NCI-H1092 (cell line): ENCODE results near the gene CFAP97D1.

Experiments
- DNase-seq: peaks from one replicate; lab custom pipeline; 2025; lab: John Stamatoyannopoulos, UW

Gene CFAP97D1

DNA sequence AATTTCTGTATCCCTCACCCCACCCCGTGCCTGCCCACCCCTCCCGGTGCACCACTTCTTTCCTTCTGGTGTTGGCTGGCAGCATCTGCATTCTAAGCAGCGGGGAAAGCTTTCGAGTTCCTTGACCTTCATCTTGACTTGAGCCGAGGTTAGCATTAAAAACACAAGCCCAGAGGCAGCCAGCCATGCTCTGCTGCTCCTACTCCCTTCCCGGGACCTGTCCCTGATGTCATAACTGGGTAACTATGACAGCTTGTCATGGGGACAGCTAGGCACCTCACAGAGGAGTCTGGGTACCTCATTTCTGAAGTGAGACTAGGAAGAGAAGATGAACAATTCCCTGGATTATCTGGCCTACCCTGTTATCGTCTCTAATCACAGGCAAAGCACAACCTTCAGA is at the start of gene CFAP97D1:
CFAP97D1 (plus strand) TSS at position 301 of the 400 bp plus-strand sequence; CDS start at position 329, 28 bp downstream.
- no peak for DNase-seq

DNA sequence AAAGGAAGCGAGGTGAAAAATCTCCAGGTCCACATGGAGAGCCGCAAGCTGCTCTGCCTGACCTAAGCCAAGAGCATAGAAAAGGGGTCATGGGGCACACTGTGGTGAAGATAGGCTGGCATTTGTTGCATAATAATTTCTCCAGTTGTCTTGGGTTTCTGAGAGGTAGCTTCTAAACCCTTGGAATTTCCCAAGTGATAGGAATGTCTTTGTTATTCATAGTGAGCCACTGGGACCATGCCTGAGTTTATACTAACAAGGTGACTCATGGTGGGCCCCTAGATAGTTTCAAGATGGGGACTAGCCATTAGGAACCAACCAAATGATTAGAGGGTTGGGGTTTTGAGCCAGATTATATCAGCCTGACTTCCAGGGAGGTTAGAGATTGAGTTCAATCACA is 47.3 kb upstream of the CFAP97D1 start:
- no peak for DNase-seq

DNA sequence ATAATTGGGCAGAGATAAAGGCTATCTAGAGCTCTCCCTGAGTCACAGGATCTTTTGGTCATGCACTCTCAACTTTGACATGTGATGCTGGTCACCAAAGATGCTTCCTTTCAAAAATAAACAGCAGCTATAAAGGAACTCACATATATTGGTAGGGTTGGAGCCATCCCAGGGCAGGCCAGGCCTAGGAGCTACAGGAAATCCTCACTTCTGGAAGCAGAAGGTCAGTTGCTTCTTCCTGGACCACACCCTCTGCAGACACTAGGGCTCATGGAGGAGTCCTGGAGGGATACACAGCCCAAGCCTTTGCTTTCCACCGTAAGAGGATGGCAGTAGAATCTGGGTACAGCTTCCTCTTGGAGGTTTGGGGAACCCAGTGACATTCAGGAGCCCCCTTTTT is 46.3 kb upstream of the CFAP97D1 start:
- DNase-seq = no peak

DNA sequence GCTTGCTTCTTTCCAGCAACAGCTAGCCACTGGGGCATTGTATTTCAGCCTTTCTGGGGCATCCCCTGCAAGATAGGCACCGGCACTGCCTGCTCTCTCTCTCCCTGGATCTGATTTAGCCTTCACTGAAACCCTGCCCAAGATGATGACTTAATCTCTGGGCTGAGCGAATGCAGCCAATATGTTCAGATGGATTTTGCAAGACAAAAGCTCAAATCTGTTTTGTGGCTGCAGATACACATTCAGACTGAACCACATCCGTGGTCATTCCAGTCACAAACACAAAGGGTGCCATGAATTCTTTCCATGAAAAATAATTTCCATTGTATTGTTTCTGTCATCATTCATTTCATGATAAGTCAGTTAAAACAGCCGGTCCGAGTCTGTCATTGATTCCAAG is 45.9 kb upstream of the CFAP97D1 start:
- no peak for DNase-seq

DNA sequence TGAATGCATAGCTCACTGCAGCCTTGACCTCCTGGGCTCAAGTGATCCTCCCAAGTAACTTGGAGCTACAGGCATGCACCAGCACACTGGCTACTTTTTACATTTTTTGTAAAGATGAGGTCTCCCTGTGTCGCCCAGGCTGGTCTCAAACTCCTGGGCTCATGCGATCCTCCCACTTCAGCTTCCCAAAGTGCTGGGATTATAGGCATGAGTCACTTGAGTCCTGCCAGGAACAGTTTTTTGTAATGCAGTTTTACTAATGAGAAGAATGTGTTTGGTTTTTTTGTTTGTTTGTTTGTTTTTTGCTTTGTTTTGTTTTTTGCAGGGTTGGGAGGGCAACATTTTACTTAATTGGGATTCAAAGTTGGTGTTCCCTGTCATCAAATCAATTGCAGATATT is 43.8 kb upstream of the CFAP97D1 start:
- no peak for DNase-seq

DNA sequence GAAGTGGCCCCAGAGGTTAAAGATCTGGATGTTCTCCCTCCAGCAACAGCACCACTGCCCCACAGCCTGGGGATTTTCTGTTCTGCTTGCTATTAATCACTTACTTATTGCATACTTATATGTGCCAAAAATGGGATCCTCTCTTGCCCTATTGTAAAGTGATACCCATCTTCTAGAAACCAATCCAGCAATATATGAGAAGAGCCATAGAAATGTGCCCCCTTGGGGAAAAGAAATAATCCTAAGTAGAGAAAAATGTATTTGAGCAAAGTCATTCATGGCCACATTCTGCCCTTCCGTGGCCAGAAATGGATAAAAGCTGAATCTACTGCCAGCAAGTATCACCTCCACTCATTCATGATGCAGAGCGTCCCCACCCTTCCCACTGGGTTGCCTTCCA is 42.5 kb upstream of the CFAP97D1 start:
- no peak for DNase-seq

DNA sequence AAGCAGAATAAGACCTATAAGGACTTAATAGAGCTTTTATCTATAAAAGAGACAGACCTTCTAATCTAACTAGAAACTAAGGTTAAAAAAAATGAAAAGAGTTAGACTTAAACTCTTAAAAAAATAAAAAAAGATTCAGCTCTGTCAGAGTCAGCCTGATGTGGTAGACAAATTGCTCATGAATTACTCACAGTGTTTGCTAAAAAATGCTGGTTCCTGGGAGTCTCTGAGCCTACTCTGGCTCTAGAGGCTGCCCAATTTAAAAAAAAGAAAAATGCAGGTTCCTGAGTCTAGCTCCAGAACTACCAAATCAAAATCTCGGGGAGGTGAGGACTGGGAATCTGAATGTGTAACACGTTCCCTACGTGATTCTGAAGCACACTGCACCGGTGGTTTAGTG is 39.7 kb upstream of the CFAP97D1 start:
- no peak for DNase-seq

DNA sequence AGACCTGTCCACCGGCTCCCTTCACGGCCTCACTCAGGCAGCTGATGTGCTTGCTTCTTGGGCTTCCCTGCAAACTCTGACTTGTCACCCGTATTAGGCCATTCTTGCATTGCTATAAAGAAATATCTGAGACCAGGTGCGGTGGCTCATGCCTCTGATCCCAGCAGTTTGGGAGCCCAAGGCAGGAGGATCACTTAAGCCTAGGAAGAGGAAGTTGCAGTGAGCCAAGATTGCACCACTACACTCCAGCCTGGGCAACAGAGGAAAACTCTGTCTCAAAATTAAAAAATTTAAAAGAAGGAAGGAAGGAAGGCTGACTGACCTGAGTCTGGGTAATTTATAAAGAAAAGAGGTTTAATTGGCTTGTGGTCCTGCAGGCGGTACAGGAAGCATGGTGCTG is 38.6 kb upstream of the CFAP97D1 start:
- DNase-seq = no peak

DNA sequence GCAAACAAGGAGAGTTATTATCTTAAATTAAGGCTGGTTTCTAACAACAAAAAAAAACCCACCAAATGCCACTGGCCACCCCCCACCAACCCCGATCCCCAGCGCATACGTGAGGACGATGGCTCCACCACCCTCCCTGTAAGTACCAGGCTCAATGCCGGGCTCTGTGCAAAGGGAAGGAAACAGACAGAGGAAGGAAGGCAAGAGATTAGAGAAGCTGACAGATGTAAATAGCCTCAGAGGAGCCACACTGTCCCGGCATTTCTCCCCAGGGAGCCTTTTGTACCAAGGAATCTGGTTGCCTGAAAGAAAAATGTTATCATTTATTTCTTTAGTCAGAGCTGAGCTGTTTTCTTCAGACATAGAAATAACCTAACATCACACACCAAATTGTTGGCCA is 34.7 kb upstream of the CFAP97D1 start:
- no peak for DNase-seq

DNA sequence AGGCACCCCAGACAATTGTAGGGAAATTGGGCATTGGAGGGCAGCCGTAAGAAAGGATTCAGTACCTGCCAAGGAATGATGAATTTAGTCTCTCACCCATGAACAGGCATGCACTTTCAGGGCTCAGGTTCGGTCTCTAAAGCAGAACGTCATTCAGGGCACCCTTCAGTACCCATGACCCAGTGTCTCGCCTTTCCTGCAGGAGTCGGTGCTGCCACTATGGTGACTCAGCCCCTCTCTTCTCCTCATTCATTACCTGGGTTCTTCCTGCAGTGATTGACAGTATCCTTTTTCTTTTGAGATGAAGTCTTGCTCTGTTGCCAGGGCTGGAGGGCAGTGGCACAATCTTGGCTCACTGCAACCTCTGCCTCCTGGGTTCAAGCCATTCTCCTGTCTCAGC is 30.1 kb upstream of the CFAP97D1 start:
- DNase-seq = no peak

DNA sequence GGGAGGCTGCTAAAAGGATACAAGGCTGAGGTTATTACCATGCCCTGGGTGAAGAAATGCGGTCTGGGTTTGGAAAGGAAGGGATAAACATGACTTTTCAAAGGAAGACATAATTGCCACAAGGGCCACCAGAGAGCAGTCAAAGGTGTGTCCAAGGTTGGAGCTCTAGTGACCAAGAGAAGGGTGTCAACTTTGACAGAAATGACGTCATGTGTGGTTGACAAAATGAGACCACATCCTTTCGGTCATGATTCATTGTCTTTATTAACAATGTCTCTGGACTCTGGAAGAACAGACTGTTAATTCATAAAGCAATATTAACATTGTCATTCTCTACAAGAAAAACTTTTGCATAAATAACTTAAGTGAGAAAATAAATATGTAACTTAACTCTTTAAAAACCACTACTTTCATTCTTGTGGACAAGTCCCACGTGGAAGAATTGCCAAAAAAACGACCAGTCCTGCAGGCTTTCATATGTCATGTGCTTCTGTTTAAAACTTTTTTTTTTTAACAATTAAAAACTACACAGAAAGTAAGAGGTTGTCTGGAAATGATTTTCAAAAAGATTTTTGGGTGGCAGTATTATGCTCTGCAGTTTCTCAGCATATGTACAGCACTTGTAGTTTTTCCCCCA is 26.6 kb upstream of the CFAP97D1 start:
- DNase-seq = no peak

DNA sequence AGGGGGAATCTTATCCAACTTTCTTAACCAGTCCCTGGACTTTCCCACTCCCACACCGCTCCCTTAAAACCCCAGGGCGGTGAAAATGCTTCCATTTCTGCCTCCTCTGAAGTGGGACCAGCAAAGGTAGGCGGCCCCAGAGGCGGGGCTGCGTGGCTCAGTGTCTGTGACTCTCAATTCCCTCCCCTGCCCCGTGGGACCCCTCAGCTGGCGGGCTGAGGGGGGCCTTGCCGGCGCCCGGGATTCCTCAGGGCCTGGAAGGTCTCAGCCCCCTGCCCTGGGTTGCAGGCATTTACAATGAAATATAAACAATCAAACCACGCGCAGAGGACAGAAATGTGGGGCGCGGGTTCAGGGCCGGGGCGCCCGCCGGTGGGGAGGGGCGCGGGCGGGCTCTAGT is 25.3 kb upstream of the CFAP97D1 start:
- DNase-seq = no peak

DNA sequence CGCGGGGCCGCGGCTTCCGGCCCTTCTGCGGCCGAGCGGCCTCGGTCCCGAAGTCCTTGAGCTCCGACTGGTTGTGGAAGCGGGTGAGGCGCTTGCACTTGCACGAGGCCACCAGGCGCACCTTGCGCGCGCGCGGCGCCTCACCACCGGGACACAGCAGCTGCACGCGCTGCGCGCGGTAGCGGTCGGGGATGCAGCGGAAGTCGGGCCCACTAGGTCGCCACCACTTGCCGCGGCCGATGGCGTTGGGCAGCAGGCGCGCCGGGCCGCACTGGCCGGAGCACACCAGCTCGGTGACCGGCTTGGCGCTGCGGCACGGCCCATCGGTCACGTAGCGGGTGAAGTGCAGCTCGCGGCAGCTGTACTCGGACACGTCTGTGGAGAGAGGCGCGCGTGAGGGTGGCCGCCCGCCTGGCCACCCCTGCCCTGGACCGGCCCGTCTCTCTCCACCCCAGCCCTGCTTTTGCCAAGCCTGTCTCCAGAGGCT is 24.8 kb upstream of the CFAP97D1 start:
- DNase-seq = no peak

DNA sequence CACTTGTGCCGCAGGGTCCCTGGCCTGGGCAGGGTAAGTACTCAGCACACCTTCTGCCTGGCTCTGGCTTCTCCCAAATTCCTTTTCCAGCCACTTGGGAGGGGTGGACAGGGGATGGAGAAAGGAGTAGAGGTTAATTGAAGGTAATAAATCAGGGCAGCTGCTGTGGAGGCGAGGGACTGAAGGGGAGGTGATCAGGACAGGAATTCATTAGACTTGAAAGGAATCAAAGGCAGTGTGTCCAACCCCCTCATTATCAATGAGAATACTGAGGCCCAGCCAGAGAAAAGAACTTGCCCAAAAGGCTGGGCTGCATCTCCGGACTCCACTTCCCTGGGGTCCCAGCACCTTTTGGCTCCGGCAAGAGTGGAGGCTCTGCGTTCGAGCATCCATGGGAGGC is 24.0 kb upstream of the CFAP97D1 start:
- DNase-seq = no peak

DNA sequence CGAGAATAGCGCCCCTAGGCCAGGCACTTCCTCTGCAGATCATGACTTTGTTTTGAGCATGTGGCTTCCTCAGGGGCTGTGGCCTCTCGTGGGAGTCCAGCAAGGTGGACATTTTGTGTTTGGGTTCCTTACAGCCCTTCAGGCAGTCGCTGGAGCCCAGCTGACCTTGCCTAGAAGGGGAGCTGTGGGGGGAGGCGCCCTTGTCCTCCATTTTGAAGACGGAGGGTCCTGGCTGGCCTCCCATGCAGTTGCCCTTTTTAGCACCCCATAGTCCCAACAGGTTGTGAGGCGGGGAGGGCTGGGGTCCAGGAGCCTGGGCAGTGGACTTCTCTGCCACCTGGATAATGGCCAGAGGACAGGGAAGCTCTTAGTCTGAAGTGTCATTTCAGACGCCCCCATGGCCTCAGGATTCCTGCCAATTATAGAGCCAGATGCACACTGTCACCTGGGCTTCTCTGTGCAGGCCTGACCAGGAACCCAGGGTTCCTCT is 23.0 kb upstream of the CFAP97D1 start:
- no peak for DNase-seq

DNA sequence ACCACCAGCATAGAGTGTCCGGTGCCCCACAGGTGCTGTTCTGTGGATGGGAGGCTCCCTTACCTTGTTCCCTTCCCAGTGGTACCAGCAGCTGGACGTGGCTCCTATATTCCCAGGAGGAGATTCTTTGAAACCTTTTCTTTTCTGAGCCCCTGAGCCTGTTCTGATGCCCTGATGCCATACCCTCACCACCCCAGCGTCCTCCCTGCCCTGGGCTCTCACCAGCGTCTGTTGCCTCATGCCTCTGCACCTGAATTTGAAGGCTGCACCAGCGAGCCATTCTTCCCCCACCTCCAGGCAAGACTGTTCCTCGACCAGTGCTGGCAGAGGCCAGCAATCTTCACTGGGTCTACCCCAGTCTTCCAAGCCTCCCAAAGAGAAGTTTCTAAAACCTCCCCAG is 22.1 kb upstream of the CFAP97D1 start:
- DNase-seq = no peak

DNA sequence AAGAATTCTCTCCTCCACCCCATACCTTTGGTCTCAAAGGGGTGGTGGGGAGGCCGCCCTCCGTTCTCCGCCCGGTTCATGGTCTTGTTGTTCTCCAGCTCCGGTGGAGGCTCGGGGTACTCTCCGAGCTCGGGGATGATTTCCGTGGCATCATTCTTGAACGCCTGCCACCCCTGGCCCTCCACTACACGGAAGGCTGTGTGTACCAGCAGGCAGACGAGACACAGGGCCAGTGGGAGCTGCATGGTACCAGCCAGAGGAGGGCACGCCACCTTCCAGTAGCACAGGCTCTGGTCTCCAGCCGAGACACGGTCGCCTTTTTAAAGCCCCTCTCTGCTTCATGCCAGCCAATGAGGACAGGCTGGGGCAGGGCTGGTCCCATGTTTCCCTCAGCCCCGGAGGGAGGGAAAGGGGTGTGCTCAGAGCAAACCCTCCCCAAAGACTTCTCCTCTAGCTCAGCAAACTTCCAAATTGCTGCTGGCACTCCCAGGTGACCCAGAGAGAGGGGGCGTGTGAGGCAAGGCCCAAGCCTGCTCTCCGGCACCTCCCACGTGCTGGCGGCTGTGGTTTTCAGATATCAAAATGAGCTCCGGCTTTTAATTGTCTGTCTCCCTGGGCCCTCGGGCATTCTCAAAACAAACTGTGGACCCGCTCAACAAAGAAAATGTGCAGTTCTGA is 21.6 kb upstream of the CFAP97D1 start, which contains the start of gene SOST:
SOST (minus strand) TSS at position 295 of the 678 bp plus-strand sequence; CDS start at position 245, 50 bp downstream.
- no peak for DNase-seq

DNA sequence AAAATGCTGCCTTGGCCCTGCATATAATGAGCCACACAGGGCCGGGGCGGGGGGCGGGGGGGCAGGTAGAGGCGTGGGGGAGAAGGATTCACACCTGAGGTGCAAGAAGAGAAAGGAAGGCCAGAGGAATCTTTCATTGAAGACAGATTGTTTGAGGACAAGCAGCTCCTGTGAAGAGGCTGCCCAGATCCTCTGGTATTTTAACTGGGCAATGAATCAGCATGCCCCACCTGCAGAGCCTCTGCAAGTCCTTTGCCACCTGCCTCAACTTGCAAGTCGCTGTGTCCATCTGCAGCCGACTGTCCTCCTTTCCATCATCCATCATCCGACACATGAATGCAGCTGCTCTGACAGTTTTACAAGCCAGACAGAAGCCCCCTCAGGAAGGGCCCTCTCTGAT is 20.4 kb upstream of the CFAP97D1 start:
- DNase-seq = no peak

DNA sequence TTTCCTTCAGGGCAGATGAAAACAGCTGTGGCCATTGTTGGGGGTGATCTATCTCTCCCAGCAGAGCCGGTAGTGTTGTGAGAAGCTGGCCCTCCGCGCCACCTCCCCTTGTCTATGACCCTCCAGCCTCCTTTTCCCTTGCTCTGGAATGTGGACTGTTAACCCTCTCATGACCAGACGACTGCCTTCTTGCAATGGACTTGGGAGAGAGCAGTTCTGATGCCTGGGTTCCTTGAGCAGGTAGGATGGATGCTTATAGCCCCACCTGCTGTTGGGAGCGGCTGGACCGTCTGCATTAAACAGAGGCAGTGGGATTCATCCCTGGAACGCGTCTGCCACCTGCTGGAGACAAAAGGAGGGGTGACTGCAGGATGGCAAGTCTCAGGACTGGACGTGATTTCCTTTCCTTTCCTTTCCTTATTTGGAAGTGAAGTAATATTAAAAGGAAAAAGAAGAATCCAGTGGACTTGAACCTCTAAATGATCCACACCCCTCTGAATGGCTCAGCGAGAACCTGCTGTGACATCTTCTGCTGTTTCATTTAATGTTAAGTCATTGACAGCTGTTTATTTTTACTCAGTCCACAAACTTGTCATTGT is 19.9 kb upstream of the CFAP97D1 start:
- peak; percentile 80 for DNase-seq

DNA sequence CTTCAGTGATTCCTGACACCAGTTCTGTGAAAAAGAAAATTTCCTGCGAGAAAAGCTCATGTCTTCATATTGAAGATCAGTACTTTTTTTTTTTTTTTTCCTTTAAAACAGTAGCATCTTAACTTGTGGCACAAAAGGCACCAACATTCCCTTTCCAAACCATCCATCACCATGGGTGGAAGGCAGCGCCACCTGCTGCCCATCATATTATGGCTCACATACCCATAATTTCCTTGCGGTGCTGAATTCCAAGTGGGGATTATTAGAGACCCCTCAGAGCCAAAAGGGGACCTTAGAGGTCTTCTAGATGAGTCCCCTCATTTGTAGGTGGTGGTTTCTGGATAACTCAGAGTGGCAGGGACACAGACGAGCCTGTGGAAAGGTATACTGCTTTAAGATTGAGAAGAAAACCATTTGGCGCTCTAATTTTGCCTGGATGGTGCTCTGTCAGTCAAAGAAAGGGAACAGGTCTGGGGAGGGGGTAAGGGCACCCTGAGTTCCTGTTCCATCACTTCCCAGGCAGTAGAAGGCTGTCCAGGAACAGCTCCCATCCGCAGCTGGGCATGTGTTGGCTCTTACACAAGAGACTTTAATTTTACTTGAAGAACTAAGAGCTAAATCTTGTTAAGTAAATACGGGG is 13.7 kb upstream of the CFAP97D1 start:
- peak; percentile 32 for DNase-seq

DNA sequence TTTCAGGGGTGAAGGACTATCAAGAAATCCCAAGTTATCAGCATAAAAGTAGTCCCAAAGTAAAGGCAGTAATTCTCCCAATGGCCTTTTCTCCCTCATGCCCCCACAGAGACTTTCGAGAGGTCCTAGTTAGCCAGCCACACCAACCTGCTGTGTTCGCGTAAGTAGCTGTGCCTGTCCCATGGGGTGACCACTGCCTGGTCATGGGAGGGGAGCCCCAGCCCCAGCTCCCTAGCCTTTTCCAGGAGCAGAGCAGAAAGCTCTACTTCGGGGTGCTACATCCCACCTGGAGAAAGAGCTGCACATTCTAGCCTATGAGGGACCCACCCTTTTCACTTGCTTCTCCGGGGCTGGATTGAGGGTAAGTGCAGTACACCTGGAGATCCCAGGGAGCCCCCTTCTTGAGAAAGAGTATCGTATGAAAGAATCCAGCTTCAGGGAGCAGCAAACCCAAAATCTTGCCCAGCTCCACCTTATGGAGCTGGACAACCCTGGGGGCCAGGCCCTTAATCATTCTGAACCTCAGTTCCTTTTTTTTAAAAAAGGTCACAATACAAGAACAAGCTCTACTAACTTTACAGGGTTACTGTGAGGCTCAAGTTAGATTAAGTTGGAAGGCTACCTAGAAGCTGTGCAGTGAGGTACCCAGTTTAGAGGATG is 13.1 kb upstream of the CFAP97D1 start:
- DNase-seq = no peak

DNA sequence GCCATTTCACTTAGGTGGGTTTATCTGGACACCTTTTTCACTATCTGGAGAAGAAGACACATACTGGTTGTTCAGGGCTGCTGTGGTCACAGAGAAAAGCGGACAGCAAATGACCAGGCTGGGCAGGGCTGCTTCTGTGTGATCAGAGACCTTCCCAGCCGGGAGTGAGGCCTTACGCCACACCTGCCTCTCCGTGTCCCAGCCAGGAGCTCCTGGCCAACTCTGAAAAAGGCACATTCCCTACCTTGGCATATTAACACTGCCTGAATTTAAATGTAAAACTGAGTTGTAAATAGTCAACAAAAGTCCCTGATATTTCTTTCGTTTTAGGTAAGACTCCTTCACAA is 12.5 kb upstream of the CFAP97D1 start:
- no peak for DNase-seq
